Measurements from ENCODE around the gene DDT. TPM values are rescaled to one million over a fixed set of nuclear protein-coding genes. Genes with fewer than 3 reads are reported as not detected.
"Not testable (repeated sequence)": the region's sequence is repeated elsewhere in the genome, so short reads cannot be mapped to it uniquely, and the experiment has no call there.

DDT gene
- polyA plus RNA-seq, 3 donors = 115 to 192 (median 138) TPM

DNA sequence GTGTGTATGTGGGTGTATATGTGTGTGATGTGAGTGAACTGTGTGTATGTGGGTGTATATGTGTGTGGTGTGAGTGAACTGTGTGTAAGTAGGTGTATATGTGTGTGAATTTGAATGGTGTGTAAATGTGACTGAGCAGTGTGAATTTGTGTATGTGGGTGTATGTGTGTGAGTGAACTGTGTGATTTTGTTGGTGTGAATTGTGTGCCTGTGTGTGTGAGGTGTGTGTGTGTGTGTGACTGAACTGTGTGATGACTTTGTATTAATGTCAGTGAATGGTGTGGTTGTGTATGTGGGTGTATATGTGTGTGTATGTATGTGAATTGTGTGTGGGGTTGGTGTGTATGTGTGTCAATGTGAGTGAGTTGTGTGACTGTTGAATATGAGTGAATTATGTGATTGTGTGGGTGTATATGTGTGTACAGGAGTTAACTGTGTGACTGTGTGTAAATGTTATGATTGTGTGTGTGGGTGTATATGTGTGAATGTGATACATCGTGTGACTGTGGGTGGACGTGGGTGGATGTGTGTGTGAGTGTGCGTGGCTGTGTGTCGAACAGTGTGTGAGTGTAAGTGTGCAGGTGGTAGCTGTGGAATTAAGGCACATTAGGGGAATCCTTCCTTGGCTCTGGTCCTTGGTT lies 12.4 kb upstream of the DDT start:
- not testable (repeated sequence) for H3K36me3 Mint-ChIP-seq; DNase-seq; H3K9me3 ChIP-seq (replicated peaks in 1 of 2; ENCODE audit: control insufficient read depth in 1 of 2, insufficient read depth in 1 of 2, low read length in 2 of 2); H3K4me3 Mint-ChIP-seq; H3K4me1 ChIP-seq (ENCODE audit: control insufficient read depth in 1 of 2, insufficient read depth in 2 of 2, low read length in 2 of 2); H3K4me3 ChIP-seq (replicated peaks in 1 of 3; ENCODE audit: low read depth in 2 of 3, low read length in 3 of 3); H3K9me3 Mint-ChIP-seq; H2AFZ ChIP-seq (ENCODE audit: insufficient read depth, low read depth, low read length, poor library complexity, severe bottlenecking); H4K20me1 ChIP-seq (ENCODE audit: insufficient read depth, low read length); H3K27ac ChIP-seq (ENCODE audit: low read depth in 1 of 2, low read length in 2 of 2); H3K27me3 Mint-ChIP-seq (ENCODE audit: low read depth in 3 of 3); H3K36me3 ChIP-seq (replicated peaks in 1 of 2; ENCODE audit: control insufficient read depth in 1 of 2, insufficient read depth in 2 of 2, low read length in 2 of 2); H3K4me2 ChIP-seq (replicated peaks; ENCODE audit: extremely low read depth, low read length, poor library complexity, severe bottlenecking); H3K9ac ChIP-seq (ENCODE audit: insufficient read depth, low read length, poor library complexity, severe bottlenecking); H3K79me2 ChIP-seq (ENCODE audit: insufficient read depth, low read length); H3K27me3 ChIP-seq (ENCODE audit: control insufficient read depth in 2 of 2, insufficient read depth in 2 of 2, low read length in 2 of 2); H3K4me1 Mint-ChIP-seq
- H3K27ac Mint-ChIP-seq = peak overlapping the region in 1 of 7 donors; percentile 9
- intact Hi-C loops (cut with micrococcal nuclease) = loop anchor here in 1 of 2 donors (10.0 kb wide), 1 partner anchor 188 kb away; no protein-coding TSS in a partner anchor
- WGBS (ENCODE audit: insufficient coverage) = 100% methylated on average over 3 of the region's 4 CpGs

DNA sequence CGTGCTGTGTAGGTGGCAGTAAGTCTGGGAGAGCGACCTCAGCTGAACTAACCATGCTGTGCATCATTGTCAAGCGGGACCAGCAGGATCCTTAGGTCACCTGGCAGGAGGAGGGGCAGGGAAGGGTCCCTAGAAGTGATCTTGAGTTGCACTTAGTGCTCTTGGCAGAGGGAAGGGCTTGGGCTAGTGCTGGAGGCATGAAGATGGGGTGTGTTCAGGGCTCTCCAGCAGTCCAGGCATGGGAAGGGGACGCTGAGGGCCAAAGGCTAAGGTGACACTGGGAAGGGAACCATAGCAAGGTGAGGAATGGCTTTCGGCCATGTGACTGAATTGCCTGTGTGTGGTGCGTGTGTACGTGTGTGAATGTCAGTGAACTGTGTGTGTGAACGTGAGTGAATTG lies 11.8 kb upstream of the DDT start:
- H3K4me3 Mint-ChIP-seq, H3K27ac Mint-ChIP-seq: not testable (repeated sequence)
- 95% methylated on average over 8 of the region's 8 CpGs for WGBS (ENCODE audit: insufficient coverage)

DNA sequence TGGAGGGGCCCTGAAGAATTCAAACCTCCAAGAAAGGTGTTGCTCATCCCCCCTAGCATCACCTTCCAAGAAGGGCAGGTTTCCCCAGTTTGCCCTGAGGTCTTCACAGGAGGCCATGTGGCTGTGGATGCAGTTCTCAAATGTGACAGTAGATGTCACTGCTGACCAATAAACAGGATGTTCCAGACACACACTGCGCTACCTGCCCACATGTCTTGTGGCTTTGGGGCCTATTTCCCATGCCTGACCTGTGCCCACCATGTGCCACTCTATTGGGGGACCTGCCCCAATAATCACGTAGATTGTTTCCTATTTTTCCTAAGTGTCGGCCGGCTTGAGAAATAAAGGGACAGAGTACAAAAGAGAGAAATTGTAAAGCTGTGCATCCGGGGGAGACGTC lies 10.2 kb upstream of the DDT start:
- Histone ChIP-seq H3K4me1 (ENCODE audit: control insufficient read depth in 1 of 2, insufficient read depth in 2 of 2, low read length in 2 of 2) (no peaks in the 10 kb centered on the region), H3K9ac (ENCODE audit: insufficient read depth, low read length, poor library complexity, severe bottlenecking) (no peak overlapping the region), H2AFZ (ENCODE audit: insufficient read depth, low read depth, low read length, poor library complexity, severe bottlenecking) (no peak overlapping the region), H3K79me2 (ENCODE audit: insufficient read depth, low read length) (no peaks in the 10 kb centered on the region), H3K36me3 (replicated peaks in 1 of 2; ENCODE audit: control insufficient read depth in 1 of 2, insufficient read depth in 2 of 2, low read length in 2 of 2) (no peaks in the 10 kb centered on the region), H3K27ac (ENCODE audit: low read depth in 1 of 2, low read length in 2 of 2) (no peak overlapping the region), H3K4me2 (replicated peaks; ENCODE audit: extremely low read depth, low read length, poor library complexity, severe bottlenecking) (no peak overlapping the region), H3K27me3 (ENCODE audit: control insufficient read depth in 2 of 2, insufficient read depth in 2 of 2, low read length in 2 of 2) (no peaks in the 10 kb centered on the region), H3K4me3 (replicated peaks in 1 of 3; ENCODE audit: low read depth in 2 of 3, low read length in 3 of 3) (no peak overlapping the region), H4K20me1 (ENCODE audit: insufficient read depth, low read length) (no peaks in the 10 kb centered on the region), H3K9me3 (replicated peaks in 1 of 2; ENCODE audit: control insufficient read depth in 1 of 2, insufficient read depth in 1 of 2, low read length in 2 of 2) (no peaks in the 10 kb centered on the region)
- TF ChIP-seq, protein P1, sequence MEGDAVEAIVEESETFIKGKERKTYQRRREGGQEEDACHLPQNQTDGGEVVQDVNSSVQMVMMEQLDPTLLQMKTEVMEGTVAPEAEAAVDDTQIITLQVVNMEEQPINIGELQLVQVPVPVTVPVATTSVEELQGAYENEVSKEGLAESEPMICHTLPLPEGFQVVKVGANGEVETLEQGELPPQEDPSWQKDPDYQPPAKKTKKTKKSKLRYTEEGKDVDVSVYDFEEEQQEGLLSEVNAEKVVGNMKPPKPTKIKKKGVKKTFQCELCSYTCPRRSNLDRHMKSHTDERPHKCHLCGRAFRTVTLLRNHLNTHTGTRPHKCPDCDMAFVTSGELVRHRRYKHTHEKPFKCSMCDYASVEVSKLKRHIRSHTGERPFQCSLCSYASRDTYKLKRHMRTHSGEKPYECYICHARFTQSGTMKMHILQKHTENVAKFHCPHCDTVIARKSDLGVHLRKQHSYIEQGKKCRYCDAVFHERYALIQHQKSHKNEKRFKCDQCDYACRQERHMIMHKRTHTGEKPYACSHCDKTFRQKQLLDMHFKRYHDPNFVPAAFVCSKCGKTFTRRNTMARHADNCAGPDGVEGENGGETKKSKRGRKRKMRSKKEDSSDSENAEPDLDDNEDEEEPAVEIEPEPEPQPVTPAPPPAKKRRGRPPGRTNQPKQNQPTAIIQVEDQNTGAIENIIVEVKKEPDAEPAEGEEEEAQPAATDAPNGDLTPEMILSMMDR (IDR thresholded peaks at IDR 0.05) = no peak
- H3K36me3 Mint-ChIP-seq = no peaks in the 10 kb centered on the region
- H3K27ac Mint-ChIP-seq = no peak overlapping the region
- WGBS (ENCODE audit: insufficient coverage) = 0% methylated on average over 1 of the region's 6 CpGs
- peaks cover 0 to 9% (median 6%) of the 10 kb centered on the region in 3 donors for H3K27me3 Mint-ChIP-seq (ENCODE audit: low read depth in 3 of 3)
- no peaks in the 10 kb centered on the region for H3K9me3 Mint-ChIP-seq
- no peak overlapping the region for H3K4me3 Mint-ChIP-seq
- H3K4me1 Mint-ChIP-seq = no peaks in the 10 kb centered on the region
- peak in 1 of 3 donors; percentile 42 for DNase-seq
- intact Hi-C loops (cut with micrococcal nuclease) = loop anchor here in 1 of 2 donors (10.0 kb wide), 1 partner anchor 190 kb away; no protein-coding TSS in a partner anchor

More for the DNA sequence above, 11.8 kb upstream of the DDT start:
- not testable (repeated sequence) for H3K4me1 ChIP-seq (ENCODE audit: control insufficient read depth in 1 of 2, insufficient read depth in 2 of 2, low read length in 2 of 2); DNase-seq; H2AFZ ChIP-seq (ENCODE audit: insufficient read depth, low read depth, low read length, poor library complexity, severe bottlenecking); H3K79me2 ChIP-seq (ENCODE audit: insufficient read depth, low read length); H3K36me3 Mint-ChIP-seq; H4K20me1 ChIP-seq (ENCODE audit: insufficient read depth, low read length); H3K4me2 ChIP-seq (replicated peaks; ENCODE audit: extremely low read depth, low read length, poor library complexity, severe bottlenecking); H3K27ac ChIP-seq (ENCODE audit: low read depth in 1 of 2, low read length in 2 of 2); H3K9me3 Mint-ChIP-seq; H3K36me3 ChIP-seq (replicated peaks in 1 of 2; ENCODE audit: control insufficient read depth in 1 of 2, insufficient read depth in 2 of 2, low read length in 2 of 2); H3K9me3 ChIP-seq (replicated peaks in 1 of 2; ENCODE audit: control insufficient read depth in 1 of 2, insufficient read depth in 1 of 2, low read length in 2 of 2); H3K27me3 ChIP-seq (ENCODE audit: control insufficient read depth in 2 of 2, insufficient read depth in 2 of 2, low read length in 2 of 2); H3K4me3 ChIP-seq (replicated peaks in 1 of 3; ENCODE audit: low read depth in 2 of 3, low read length in 3 of 3); H3K9ac ChIP-seq (ENCODE audit: insufficient read depth, low read length, poor library complexity, severe bottlenecking); H3K27me3 Mint-ChIP-seq (ENCODE audit: low read depth in 3 of 3); H3K4me1 Mint-ChIP-seq
- intact Hi-C loops (cut with micrococcal nuclease) = loop anchor here in 1 of 2 donors (10.0 kb wide), 1 partner anchor 189 kb away; no protein-coding TSS in a partner anchor

DNA sequence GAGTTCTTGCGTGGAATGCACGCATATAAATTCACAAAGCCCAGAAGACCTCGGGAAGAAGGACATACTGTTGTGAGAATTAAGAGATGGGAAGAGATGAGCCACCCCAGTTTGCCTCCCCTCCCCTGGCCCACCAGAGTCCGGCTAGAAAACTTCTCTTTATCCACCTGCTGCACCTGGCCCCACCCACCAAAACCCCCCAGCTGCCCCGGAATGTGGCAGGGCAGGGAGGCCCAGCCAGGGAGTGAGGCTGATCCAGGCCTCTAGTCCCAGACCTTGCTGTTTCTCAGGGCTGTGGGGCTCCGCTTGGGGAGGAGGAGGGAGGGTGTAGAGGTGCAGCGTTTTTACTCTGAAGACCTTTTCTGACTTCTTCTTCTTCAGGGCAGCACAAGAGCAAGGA lies 6.3 kb upstream of the DDT start:
- H2AFZ ChIP-seq (ENCODE audit: insufficient read depth, low read depth, low read length, poor library complexity, severe bottlenecking); H3K36me3 Mint-ChIP-seq; H3K27ac Mint-ChIP-seq; H3K27me3 Mint-ChIP-seq (ENCODE audit: low read depth in 3 of 3); H3K27ac ChIP-seq (ENCODE audit: low read depth in 1 of 2, low read length in 2 of 2); H3K79me2 ChIP-seq (ENCODE audit: insufficient read depth, low read length); H3K4me3 ChIP-seq (replicated peaks in 1 of 3; ENCODE audit: low read depth in 2 of 3, low read length in 3 of 3); H3K4me3 Mint-ChIP-seq; H4K20me1 ChIP-seq (ENCODE audit: insufficient read depth, low read length); H3K4me1 Mint-ChIP-seq; H3K27me3 ChIP-seq (ENCODE audit: control insufficient read depth in 2 of 2, insufficient read depth in 2 of 2, low read length in 2 of 2); H3K36me3 ChIP-seq (replicated peaks in 1 of 2; ENCODE audit: control insufficient read depth in 1 of 2, insufficient read depth in 2 of 2, low read length in 2 of 2); H3K4me2 ChIP-seq (replicated peaks; ENCODE audit: extremely low read depth, low read length, poor library complexity, severe bottlenecking); H3K9ac ChIP-seq (ENCODE audit: insufficient read depth, low read length, poor library complexity, severe bottlenecking); H3K4me1 ChIP-seq (ENCODE audit: control insufficient read depth in 1 of 2, insufficient read depth in 2 of 2, low read length in 2 of 2); H3K9me3 Mint-ChIP-seq; H3K9me3 ChIP-seq (replicated peaks in 1 of 2; ENCODE audit: control insufficient read depth in 1 of 2, insufficient read depth in 1 of 2, low read length in 2 of 2); DNase-seq: not testable (repeated sequence)
- intact Hi-C loops (cut with micrococcal nuclease) = loop anchor here in 1 of 2 donors (10.0 kb wide), 1 partner anchor 194 kb away; no protein-coding TSS in a partner anchor
- WGBS (ENCODE audit: insufficient coverage) = no CpG with 5 or more reads among the region's 7 CpGs
